Neutrophil (primary cell): Measurements from ENCODE around the gene TLE3.

Experiments used
- H3K27ac ChIP-seq: fragments of 200-600 bp; sonication (generic); 2 replicates; pipeline ENCODE4 v1.5.1; 2016; ENCODE audit warnings: mild to moderate bottlenecking, moderate library complexity
- H3K27me3 ChIP-seq: fragments of 200-600 bp; sonication (generic); 2 replicates; pipeline ENCODE4 v1.6.0; 2016; ENCODE audit warnings: mild to moderate bottlenecking
- H3K36me3 ChIP-seq: fragments of 200-600 bp; sonication (generic); 2 replicates; pipeline ENCODE4 v1.5.1; 2017
- H3K4me1 ChIP-seq, 2 experiments: fragments of 200-600 bp in 1 of 2; sonication (generic) in 1 of 2; 1 replicate in 1 of 2; 2 replicates in 1 of 2; pipeline versions ENCODE4 v1.5.1 to v1.6.1; 2013 to 2016; ENCODE audit warnings: low read depth in 1 of 2, low read length in 1 of 2, mild to moderate bottlenecking in 1 of 2, moderate library complexity in 1 of 2; ENCODE audit not compliant: control insufficient read depth in 1 of 2, insufficient read depth in 1 of 2
- H3K4me3 ChIP-seq, 2 experiments: fragments of 200-600 bp in 1 of 2; sonication (generic) in 1 of 2; 1 replicate in 1 of 2; 2 replicates in 1 of 2; pipeline ENCODE4 v1.5.1; 2013 to 2016; ENCODE audit warnings: low read depth in 1 of 2, low read length in 1 of 2, mild to moderate bottlenecking in 1 of 2, moderate library complexity in 1 of 2
- H3K9me3 ChIP-seq: fragments of 200-600 bp; sonication (generic); 2 replicates; pipeline ENCODE4 v1.5.1; 2016
- TF ChIP-seq, protein P1 (sequence below): fragments of 200-600 bp; sonication (generic); IDR thresholded peaks from 2 replicates; pipeline ENCODE4 v1.5.1; 2016; ENCODE audit warnings: antibody characterized with exemption

The TLE3 gene

DNA sequence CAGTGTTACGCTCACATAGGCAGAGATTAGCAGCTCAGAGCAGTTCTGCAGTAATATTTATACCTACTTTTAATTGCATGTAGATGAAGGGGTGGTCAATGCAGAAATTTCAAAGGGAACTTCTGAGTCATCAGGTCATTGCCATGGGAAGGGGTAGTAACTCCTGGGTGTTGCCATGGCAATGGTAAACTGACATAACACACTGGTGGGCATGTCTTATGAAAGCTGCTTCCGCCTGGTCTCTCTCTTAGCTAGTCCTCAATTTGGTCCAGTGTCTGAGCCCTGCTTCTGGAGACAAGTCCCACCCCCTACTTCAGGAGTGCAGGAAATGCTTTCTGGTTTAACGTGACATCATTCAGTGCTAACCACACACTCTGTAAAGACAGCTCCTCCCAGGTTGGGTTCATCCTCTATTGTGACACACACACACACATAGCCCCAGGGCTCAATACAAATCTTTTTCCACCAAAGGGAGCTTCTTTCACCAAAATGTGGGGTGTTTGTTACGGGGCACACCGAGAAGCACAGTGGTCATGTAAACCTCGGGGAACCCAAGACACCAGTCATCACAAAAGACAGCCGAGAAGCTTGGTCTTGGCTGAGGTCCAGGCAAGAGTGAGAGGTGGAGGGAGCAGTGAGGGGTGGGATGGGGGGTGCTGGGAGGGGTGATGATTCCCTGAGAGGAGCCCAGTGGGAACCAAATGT, 74.5 kb downstream of the TLE3 start:
- TF ChIP-seq, protein P1, sequence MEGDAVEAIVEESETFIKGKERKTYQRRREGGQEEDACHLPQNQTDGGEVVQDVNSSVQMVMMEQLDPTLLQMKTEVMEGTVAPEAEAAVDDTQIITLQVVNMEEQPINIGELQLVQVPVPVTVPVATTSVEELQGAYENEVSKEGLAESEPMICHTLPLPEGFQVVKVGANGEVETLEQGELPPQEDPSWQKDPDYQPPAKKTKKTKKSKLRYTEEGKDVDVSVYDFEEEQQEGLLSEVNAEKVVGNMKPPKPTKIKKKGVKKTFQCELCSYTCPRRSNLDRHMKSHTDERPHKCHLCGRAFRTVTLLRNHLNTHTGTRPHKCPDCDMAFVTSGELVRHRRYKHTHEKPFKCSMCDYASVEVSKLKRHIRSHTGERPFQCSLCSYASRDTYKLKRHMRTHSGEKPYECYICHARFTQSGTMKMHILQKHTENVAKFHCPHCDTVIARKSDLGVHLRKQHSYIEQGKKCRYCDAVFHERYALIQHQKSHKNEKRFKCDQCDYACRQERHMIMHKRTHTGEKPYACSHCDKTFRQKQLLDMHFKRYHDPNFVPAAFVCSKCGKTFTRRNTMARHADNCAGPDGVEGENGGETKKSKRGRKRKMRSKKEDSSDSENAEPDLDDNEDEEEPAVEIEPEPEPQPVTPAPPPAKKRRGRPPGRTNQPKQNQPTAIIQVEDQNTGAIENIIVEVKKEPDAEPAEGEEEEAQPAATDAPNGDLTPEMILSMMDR: no peak
- H3K36me3 ChIP-seq: no peaks in the 10 kb centered on the region
- H3K4me3 ChIP-seq: no peak overlapping the region
- no peaks in the 10 kb centered on the region for H3K9me3 ChIP-seq
- H3K27ac ChIP-seq: peak overlapping the region; percentile 47
- H3K4me1 ChIP-seq: peaks cover 13 to 15% of the 10 kb centered on the region in 2 experiments
- peaks cover 4% of the 10 kb centered on the region for H3K27me3 ChIP-seq

DNA sequence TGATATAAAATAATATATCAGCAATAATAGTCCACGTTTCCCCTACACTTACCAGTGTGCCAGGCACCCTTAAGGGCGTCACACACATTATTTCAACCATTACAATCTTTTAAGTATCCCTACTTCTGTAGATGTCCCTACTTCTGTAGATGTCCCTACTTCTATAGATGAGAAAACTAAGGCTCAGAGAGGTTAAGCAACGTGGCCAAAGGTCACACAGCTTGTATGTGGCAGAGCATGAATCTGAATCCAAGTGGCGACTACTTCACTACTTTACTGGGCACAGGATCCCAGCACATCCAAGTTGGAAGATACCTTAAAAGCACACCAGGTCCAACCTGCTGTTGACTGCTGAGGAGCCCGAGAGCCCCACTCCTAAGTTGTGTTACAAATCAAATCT, 77.5 kb downstream of the TLE3 start:
- no peak overlapping the region for H3K27ac ChIP-seq
- H3K36me3 ChIP-seq: no peaks in the 10 kb centered on the region
- peaks cover 13 to 15% of the 10 kb centered on the region in 2 experiments for H3K4me1 ChIP-seq
- TF ChIP-seq, protein P1: no peak
- H3K9me3 ChIP-seq: no peaks in the 10 kb centered on the region
- peaks cover 9% of the 10 kb centered on the region for H3K27me3 ChIP-seq
- H3K4me3 ChIP-seq: no peak overlapping the region

DNA sequence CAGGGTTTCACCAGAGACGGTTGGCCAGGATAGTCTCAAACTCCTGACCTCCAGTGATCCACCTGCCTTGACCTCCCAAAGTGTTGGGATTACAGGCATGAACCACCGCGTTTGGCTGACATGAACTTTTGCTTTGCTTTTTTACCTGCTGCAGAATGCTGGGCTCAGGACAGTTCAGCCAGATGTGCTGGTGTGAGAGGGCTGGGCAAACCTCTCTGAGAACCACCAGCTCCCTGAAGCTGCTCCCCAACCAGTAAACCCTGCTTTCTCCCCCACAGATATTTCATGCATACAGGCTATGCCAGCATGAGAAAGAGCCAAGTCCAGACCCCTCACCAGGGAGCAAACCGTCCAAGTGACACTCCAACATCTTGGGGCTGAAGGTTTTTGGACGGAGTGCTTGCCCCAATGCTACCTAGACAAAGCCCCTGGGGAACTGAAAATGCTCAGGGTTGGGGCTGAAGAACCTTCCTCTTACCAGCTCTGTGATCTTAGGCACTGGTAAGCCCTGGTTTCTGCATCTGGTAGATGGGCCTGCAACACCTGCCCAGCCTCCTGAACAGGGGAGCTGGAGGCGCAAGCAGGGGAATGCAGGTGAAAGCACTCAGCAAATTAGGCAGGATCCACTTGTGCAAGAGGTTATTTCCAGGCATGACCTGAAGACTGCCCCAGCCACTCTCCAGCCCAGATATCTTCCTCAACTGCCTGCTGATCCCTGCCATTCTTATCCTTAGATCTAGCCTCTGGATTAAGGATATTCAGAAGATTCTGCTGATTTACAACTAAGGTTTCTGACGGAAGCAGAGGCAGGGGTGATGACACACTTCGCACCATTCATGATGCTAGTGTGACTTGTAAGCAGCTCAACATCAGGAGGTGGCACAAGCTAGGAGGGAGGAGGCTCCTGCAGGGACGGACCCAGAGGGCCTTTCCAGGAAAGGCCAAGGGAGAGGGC, 78.8 kb downstream of the TLE3 start:
- TF ChIP-seq, protein P1: no peak
- no peaks in the 10 kb centered on the region for H3K9me3 ChIP-seq
- peaks cover 13 to 15% of the 10 kb centered on the region in 2 experiments for H3K4me1 ChIP-seq
- H3K36me3 ChIP-seq: no peaks in the 10 kb centered on the region
- no peak overlapping the region for H3K27ac ChIP-seq
- H3K4me3 ChIP-seq: no peak overlapping the region
- H3K27me3 ChIP-seq: peaks cover 17% of the 10 kb centered on the region

DNA sequence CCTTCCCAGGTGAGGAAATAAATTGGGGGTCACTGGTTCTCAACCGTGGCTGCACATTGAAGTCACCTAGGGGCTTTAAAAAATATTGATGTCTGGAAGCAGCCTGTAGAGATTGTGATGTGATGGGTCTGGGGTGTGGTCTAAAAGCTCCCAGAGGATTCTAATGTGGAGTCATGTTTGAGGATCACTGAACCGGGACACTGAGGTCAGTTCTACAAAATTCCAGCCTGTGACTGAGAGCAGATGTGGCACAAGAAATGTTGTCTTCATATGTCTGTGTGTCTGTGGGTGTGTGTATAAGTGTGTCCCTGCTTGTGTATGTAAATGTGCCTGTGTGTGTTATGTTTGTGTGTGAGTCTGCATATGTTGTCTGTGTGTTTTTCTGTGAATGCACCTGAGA, 79.9 kb downstream of the TLE3 start:
- peaks cover 2 to 5% of the 10 kb centered on the region in 2 experiments for H3K4me1 ChIP-seq
- H3K4me3 ChIP-seq: no peak overlapping the region
- TF ChIP-seq, protein P1: no peak
- H3K27ac ChIP-seq: no peak overlapping the region
- H3K36me3 ChIP-seq: no peaks in the 10 kb centered on the region
- peaks cover 17% of the 10 kb centered on the region for H3K27me3 ChIP-seq
- H3K9me3 ChIP-seq: no peaks in the 10 kb centered on the region

DNA sequence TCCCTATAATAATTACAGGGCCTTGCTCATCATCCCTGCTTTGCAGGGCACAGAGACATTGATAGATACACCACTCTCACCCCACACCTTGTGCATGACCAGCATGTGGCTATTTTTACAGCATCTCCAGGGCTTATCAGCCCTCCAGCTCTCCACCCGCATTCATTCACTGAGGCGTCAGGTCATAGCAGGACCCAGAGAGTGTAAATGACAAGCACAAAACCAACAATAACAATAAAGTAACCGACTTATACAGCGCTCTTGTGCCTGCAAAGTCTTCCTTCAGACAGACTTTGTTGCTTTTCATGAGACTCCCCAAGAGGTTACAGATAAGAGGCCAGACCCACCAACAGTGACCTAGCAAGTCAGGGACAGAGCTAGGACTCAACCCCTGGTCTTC, 80.7 kb downstream of the TLE3 start:
- Histone ChIP-seq H3K9me3 (no peaks in the 10 kb centered on the region), H3K4me1 (no peaks in the 10 kb centered on the region), H3K4me3 (no peak overlapping the region), H3K27ac (no peak overlapping the region), H3K27me3 (peaks cover 13% of the 10 kb centered on the region), H3K36me3 (no peaks in the 10 kb centered on the region)
- TF ChIP-seq, protein P1: no peak
